Nephron (organoid): ENCODE measurements around the gene ACADSB.

Experiments used
- H3K27ac Mint-ChIP-seq, 3 experiments: 2 replicates each; pipeline ENCODE4 v1.8.0; 2020; ENCODE audit warnings: mixed read lengths in 3 of 3, mild to moderate bottlenecking in 2 of 3, moderate library complexity in 1 of 3
- H3K27me3 Mint-ChIP-seq: 2 replicates; pipeline ENCODE4 v1.8.0; 2021; ENCODE audit warnings: low read depth, mild to moderate bottlenecking, moderate library complexity, mixed read lengths
- H3K36me3 Mint-ChIP-seq: 2 replicates; pipeline ENCODE4 v1.8.0; 2020; ENCODE audit warnings: low read depth, mixed read lengths
- H3K4me1 Mint-ChIP-seq: 2 replicates; pipeline ENCODE4 v1.8.0; 2020; ENCODE audit warnings: mixed read lengths
- H3K4me3 Mint-ChIP-seq, 3 experiments: 2 replicates each; pipeline ENCODE4 v1.8.0; 2020; ENCODE audit warnings: mild to moderate bottlenecking in 3 of 3, mixed read lengths in 3 of 3, moderate library complexity in 2 of 3
- H3K9me3 Mint-ChIP-seq: 2 replicates; pipeline ENCODE4 v1.8.0; 2020; ENCODE audit warnings: mixed read lengths
- TF ChIP-seq, protein P1 (sequence below), 3 experiments: fragments of 200-600 bp; sonication (generic); IDR thresholded peaks; one replicate each; pipeline ENCODE4 v1.5.0; 2021; ENCODE audit warnings: antibody characterized with exemption in 3 of 3; ENCODE audit not compliant: unreplicated experiment in 3 of 3

Gene ACADSB

GRCh38 chr10:123014772-123015171, 6.0 kb downstream of the ACADSB start:
- TF ChIP-seq, protein P1, sequence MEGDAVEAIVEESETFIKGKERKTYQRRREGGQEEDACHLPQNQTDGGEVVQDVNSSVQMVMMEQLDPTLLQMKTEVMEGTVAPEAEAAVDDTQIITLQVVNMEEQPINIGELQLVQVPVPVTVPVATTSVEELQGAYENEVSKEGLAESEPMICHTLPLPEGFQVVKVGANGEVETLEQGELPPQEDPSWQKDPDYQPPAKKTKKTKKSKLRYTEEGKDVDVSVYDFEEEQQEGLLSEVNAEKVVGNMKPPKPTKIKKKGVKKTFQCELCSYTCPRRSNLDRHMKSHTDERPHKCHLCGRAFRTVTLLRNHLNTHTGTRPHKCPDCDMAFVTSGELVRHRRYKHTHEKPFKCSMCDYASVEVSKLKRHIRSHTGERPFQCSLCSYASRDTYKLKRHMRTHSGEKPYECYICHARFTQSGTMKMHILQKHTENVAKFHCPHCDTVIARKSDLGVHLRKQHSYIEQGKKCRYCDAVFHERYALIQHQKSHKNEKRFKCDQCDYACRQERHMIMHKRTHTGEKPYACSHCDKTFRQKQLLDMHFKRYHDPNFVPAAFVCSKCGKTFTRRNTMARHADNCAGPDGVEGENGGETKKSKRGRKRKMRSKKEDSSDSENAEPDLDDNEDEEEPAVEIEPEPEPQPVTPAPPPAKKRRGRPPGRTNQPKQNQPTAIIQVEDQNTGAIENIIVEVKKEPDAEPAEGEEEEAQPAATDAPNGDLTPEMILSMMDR (IDR thresholded peaks at IDR 0.05; ENCODE audit: unreplicated experiment in 3 of 3) = no peak
- H3K4me3 Mint-ChIP-seq = no peak overlapping the region
- no peaks in the 10 kb centered on the region for H3K27me3 Mint-ChIP-seq
- no peaks in the 10 kb centered on the region for H3K9me3 Mint-ChIP-seq
- no peak overlapping the region for H3K27ac Mint-ChIP-seq
- peaks cover 7% of the 10 kb centered on the region for H3K4me1 Mint-ChIP-seq
- peaks cover 14% of the 10 kb centered on the region for H3K36me3 Mint-ChIP-seq

DNA sequence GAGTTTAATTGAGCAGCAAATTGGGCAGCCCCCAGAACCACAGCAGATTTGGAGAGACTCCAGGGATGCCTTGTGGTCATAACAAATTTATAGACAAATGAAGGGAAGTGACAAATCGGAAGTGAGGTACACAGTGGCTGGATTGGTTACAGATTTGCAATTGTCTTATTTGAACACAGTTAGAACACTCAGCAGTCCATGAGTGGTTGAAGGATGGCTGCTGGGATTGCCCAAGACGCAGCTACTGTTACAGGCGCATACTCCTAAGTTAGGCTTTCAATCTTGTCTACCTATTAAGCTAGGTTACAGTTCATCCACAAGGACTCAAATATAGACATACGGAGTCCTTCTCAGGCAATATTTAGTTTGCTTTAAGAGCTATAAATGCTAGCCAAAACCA, 7.4 kb downstream of the ACADSB start:
- Mint-ChIP-seq H3K4me1 (no peaks in the 10 kb centered on the region), H3K27ac (no peak overlapping the region), H3K9me3 (no peaks in the 10 kb centered on the region), H3K4me3 (no peak overlapping the region), H3K27me3 (no peaks in the 10 kb centered on the region), H3K36me3 (peaks cover 10% of the 10 kb centered on the region)
- TF ChIP-seq, protein P1 (IDR thresholded peaks at IDR 0.05; ENCODE audit: unreplicated experiment in 3 of 3) = no peak

DNA sequence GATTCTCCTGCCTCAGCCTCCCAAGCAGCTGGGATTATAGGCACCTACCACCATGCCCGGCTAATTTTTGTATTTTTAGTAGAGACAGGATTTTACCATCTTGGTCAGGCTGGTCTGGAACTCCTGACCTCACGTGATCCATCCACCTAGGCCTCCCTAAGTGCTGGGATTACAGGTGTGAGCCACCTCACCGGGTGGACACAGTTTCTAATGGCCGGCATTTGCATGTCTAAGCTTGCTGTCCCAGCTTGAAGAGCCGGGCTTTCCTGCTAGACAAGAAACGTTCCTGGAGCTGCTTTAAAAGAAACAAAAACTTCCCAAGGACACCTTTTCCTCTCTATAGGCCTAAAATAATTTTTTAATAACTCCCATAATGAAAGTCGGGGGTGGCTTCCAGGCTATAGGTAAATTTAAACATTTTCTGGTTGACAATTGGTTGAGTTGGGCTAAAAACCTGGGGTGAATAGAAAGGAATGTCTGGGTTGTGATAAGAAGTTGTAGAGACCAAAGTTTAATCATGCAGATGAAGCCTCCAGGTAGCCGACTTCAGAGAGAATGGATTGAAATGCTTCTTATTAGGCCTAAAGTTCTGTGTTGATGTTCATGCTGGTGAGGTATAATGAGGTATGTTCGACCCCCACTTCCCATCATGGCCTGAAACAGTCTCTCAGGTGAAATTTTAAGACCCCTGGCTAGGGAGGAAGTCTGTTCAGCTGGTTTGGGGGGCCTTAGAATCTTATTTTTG, 8.8 kb downstream of the ACADSB start:
- no peaks in the 10 kb centered on the region for H3K27me3 Mint-ChIP-seq
- no peak overlapping the region for H3K27ac Mint-ChIP-seq
- TF ChIP-seq, protein P1 (IDR thresholded peaks at IDR 0.05; ENCODE audit: unreplicated experiment in 3 of 3) = no peak
- no peaks in the 10 kb centered on the region for H3K9me3 Mint-ChIP-seq
- peaks cover 5% of the 10 kb centered on the region for H3K36me3 Mint-ChIP-seq
- H3K4me3 Mint-ChIP-seq = no peak overlapping the region
- H3K4me1 Mint-ChIP-seq = no peaks in the 10 kb centered on the region

GRCh38 chr10:123018531-123018930, 9.7 kb downstream of the ACADSB start:
- Mint-ChIP-seq H3K36me3 (peaks cover 4% of the 10 kb centered on the region), H3K27ac (no peak overlapping the region), H3K27me3 (no peaks in the 10 kb centered on the region), H3K4me1 (no peaks in the 10 kb centered on the region), H3K9me3 (no peaks in the 10 kb centered on the region), H3K4me3 (no peak overlapping the region)
- TF ChIP-seq, protein P1 (IDR thresholded peaks at IDR 0.05; ENCODE audit: unreplicated experiment in 3 of 3) = no peak

DNA sequence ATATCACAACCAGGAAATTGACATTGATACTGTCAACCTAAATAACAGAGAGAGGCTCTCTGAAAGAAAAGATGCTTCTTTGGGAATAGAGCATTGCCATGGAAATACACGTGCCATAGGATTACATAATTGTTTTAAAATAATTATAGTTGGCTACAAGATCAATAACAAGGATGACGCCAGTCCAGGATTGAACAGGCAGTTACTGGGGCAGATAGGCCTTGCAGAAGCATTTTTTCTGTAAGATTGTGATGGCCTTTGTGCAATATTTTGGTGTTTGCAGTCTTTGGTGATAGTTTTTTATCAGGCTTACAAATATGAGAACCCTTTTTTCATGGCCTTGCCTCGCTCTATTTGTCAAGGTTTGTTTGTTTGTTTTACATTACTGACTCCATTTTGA, 10.5 kb downstream of the ACADSB start:
- no peaks in the 10 kb centered on the region for H3K9me3 Mint-ChIP-seq
- H3K36me3 Mint-ChIP-seq = no peaks in the 10 kb centered on the region
- no peaks in the 10 kb centered on the region for H3K4me1 Mint-ChIP-seq
- H3K27ac Mint-ChIP-seq = no peak overlapping the region
- no peak overlapping the region for H3K4me3 Mint-ChIP-seq
- no peaks in the 10 kb centered on the region for H3K27me3 Mint-ChIP-seq
- TF ChIP-seq, protein P1 (IDR thresholded peaks at IDR 0.05; ENCODE audit: unreplicated experiment in 3 of 3) = no peak
